K562 (cell line): ENCODE data around the gene IP6K3. TPM values are rescaled to one million over a fixed set of nuclear protein-coding genes. Genes with fewer than 3 reads are reported as not detected.

Experiments
- ATAC-seq: fragments of 200-7000 bp; cut with Tn5 transposase; 3 replicates; pipeline ENCODE4 v1.9.1; 2020; ENCODE audit warnings: moderate library complexity
- BruUV-seq: library from RNA; stranded (reverse); fragments of 400-500 nt; replicated peaks from 2 replicates; lab custom pipeline; 2021; lab: Mats Ljungman, UMichigan
- CTCF ChIA-PET: fragments of 300-600 bp; formaldehyde crosslinking; extraction: SDS; loops from one replicate; lab custom pipeline; 2021; ENCODE audit warnings: low intra/inter-chr PET ratio; lab: Yijun Ruan, JAX
- POLR2A ChIA-PET: fragments of 300-600, 350-650 bp; sonication (Branson Sonifier 250); formaldehyde crosslinking; extraction: SDS; loops from one replicate; lab custom pipeline; 2021; ENCODE audit warnings: antibody characterized with exemption, inconsistent platforms; lab: Yijun Ruan, JAX
- DNase-seq, 4 experiments: peaks; one replicate each; pipeline versions ENCODE4 v3.0.0 to v3.0.0-alpha.2; 2011 to 2018; ENCODE audit warnings: low spot score in 3 of 4, mixed read lengths in 3 of 4; ENCODE audit errors: extremely low read depth in 1 of 4
- FAIRE-seq: peaks from 2 replicates; lab custom pipeline; 2011; peaks lifted over from hg19 to GRCh38; lab: Jason Lieb, UNC
- H2AFZ ChIP-seq: 2 replicates; pipeline ENCODE4 v1.6.0; 2011; ENCODE audit warnings: low read depth, low read length, control low read depth, inconsistent platforms
- H3K27ac ChIP-seq: fragments of 200-600 bp; 3 replicates; pipeline ENCODE4 v1.8.0; 2011; ENCODE audit warnings: low read depth, mild to moderate bottlenecking, control low read depth, inconsistent platforms, low read length, moderate library complexity, mixed read lengths; ENCODE audit errors: extremely low read depth
- H3K27me3 ChIP-seq, 2 experiments: fragments of 300-600 bp in 1 of 2; 2 replicates in 1 of 2; 3 replicates in 1 of 2; pipeline versions ENCODE4 v1.6.0 to v1.8.0; 2011; ENCODE audit warnings: inconsistent platforms in 2 of 2, low read length in 2 of 2, mild to moderate bottlenecking in 1 of 2, mixed read lengths in 1 of 2, moderate library complexity in 1 of 2; ENCODE audit not compliant: control insufficient read depth in 2 of 2, insufficient read depth in 2 of 2
- H3K36me3 ChIP-seq: fragments of 300-600 bp; 3 replicates; pipeline ENCODE4 v1.8.0; 2011; ENCODE audit warnings: mild to moderate bottlenecking, low read length, inconsistent platforms; ENCODE audit not compliant: control insufficient read depth, insufficient read depth
- H3K4me1 ChIP-seq, 2 experiments: fragments of 200-600 bp in 1 of 2; replicated peaks in 1 of 2; 2 replicates in 1 of 2; 3 replicates in 1 of 2; pipeline versions ENCODE4 v1.5.1 to v1.8.0; 2011; ENCODE audit warnings: inconsistent platforms in 2 of 2, low read length in 2 of 2, mild to moderate bottlenecking in 1 of 2, mixed read lengths in 1 of 2, moderate library complexity in 1 of 2; ENCODE audit not compliant: control insufficient read depth in 2 of 2, insufficient read depth in 2 of 2
- H3K4me2 ChIP-seq: 2 replicates; pipeline ENCODE4 v1.6.1; 2011; ENCODE audit warnings: low read length, control low read depth, inconsistent platforms, mixed read lengths; ENCODE audit not compliant: insufficient read depth
- H3K4me3 ChIP-seq: fragments of 200-600 bp; sonication (generic), shearing (Covaris generic); 2 replicates; pipeline ENCODE4 v1.5.1; 2016; ENCODE audit warnings: control low read depth, inconsistent platforms
- H3K79me2 ChIP-seq: fragments of 200-600 bp; 3 replicates; pipeline ENCODE4 v1.8.0; 2011; ENCODE audit warnings: low read length, inconsistent platforms; ENCODE audit not compliant: control insufficient read depth, insufficient read depth
- H3K9ac ChIP-seq, 2 experiments: 2 replicates each; pipeline versions ENCODE4 v1.6.0 to v1.6.1; 2011; ENCODE audit warnings: low read depth in 2 of 2, low read length in 2 of 2, control low read depth in 1 of 2, inconsistent platforms in 1 of 2, mild to moderate bottlenecking in 1 of 2, mixed read lengths in 1 of 2; ENCODE audit not compliant: insufficient read depth in 1 of 2
- H3K9me1 ChIP-seq: one replicate; pipeline ENCODE4 v1.6.0; 2011; ENCODE audit warnings: inconsistent platforms, mild to moderate bottlenecking, low read length, moderate library complexity; ENCODE audit not compliant: control insufficient read depth, insufficient read depth
- H3K9me3 ChIP-seq: replicated peaks from 2 replicates; pipeline ENCODE4 v1.5.1; 2011; ENCODE audit warnings: low read depth, low read length, inconsistent platforms; ENCODE audit not compliant: control insufficient read depth, insufficient read depth
- H4K20me1 ChIP-seq: replicated peaks from 2 replicates; pipeline ENCODE4 v1.6.1; 2011; ENCODE audit warnings: low read length, inconsistent platforms, mixed read lengths; ENCODE audit not compliant: control insufficient read depth, insufficient read depth
- ETS2 ChIP-seq: IDR thresholded peaks from 2 replicates; pipeline ENCODE4 v1.6.1; 2016; ENCODE audit warnings: borderline replicate concordance, missing genetic modification characterization, mild to moderate bottlenecking, moderate library complexity, missing compliant biosample characterization; ENCODE audit not compliant: poor library complexity, severe bottlenecking
- GATAD2A ChIP-seq: fragments of 450-650 bp; IDR thresholded peaks from 2 replicates; pipeline ENCODE4 v1.6.1; 2017
- NR1H2 ChIP-seq: sonication (generic); formaldehyde crosslinking; IDR thresholded peaks from 2 replicates; pipeline ENCODE4 v1.4.0; 2020; ENCODE audit warnings: mild to moderate bottlenecking, missing genetic modification reagents
- RFX1 ChIP-seq: fragments of 450-650 bp; IDR thresholded peaks from 2 replicates; pipeline ENCODE4 v1.6.1; 2016; ENCODE audit warnings: mild to moderate bottlenecking, moderate library complexity
- TARDBP ChIP-seq: fragments of 450-650 bp; IDR thresholded peaks from 2 replicates; pipeline ENCODE4 v1.6.1; 2016
- TEAD1 ChIP-seq, 2 experiments: fragments of 450-650 bp in 1 of 2; sonication (generic) in 1 of 2; formaldehyde crosslinking; IDR thresholded peaks; 2 replicates each; pipeline versions ENCODE4 v1.4.0 to v1.8.0; 2020 to 2022; ENCODE audit warnings: mild to moderate bottlenecking in 2 of 2, missing genetic modification reagents in 1 of 2
- USF2 ChIP-seq: sonication (generic); formaldehyde crosslinking; IDR thresholded peaks from 2 replicates; pipeline ENCODE4 v1.5.0; 2020; ENCODE audit warnings: missing genetic modification reagents
- ZNF445 ChIP-seq: fragments of 250-450 bp; sonication (Bioruptor Pico); IDR thresholded peaks from 2 replicates; pipeline ENCODE4 v1.4.0; 2020; ENCODE audit warnings: low read depth, mild to moderate bottlenecking, moderate library complexity
- ZNF77 ChIP-seq: fragments of 250-450 bp; sonication (Bioruptor Pico); IDR thresholded peaks from 2 replicates; pipeline ENCODE4 v1.5.0; 2020
- ZSCAN32 ChIP-seq: fragments of 450-650 bp; formaldehyde crosslinking; IDR thresholded peaks from 2 replicates; pipeline ENCODE4 v1.4.0; 2020; ENCODE audit warnings: mild to moderate bottlenecking, moderate library complexity
- WGBS: fragments of 100-300 bp; shearing (Covaris generic); methylation state at CpG from one replicate; pipeline ENCODE4 v1.1.6; 2016; ENCODE audit warnings: low coverage, mixed read lengths; ENCODE audit not compliant: insufficient coverage; ENCODE audit errors: missing lambda C conversion rate; 5-methylcytosine and 5-hydroxymethylcytosine counted together
- in situ Hi-C: fragments of 300-500 bp; cut with MboI; formaldehyde crosslinking; loops from 4 replicates; pipeline ENCODE4 v1.15.0; 2018; ENCODE audit warnings: inconsistent platforms, mixed read lengths
- intact Hi-C: fragments of 100-400 bp; cut with micrococcal nuclease; formaldehyde crosslinking; loops from 2 replicates; pipeline ENCODE4 v1.14.2; 2022
- polyA plus RNA-seq, 8 experiments: library from polyadenylated mRNA; depleted of rRNA in 4 of 8; stranded (reverse) in 5 of 8; unstranded in 3 of 8; fragments of >200 nt; fragmentation: Nextera tagmentation in 2 of 8; fragmentation: Illumina TruSeq in 1 of 8; extraction: Ambion mirVana in 2 of 8; extraction: Trizol in 1 of 8; gene quantifications; 2 replicates each; pipeline versions ENCODE4 v1.2.1 to v1.2.3, GENCODE V29; 2011 to 2014; ENCODE audit warnings: inconsistent platforms in 1 of 8, missing spikeins in 1 of 8
- total RNA-seq, 7 experiments: library from RNA; depleted of rRNA in 6 of 7; stranded (reverse); fragments of >200 nt in 6 of 7; fragmentation: Illumina TruSeq in 2 of 7; extraction: Trizol in 2 of 7; gene quantifications; 2 replicates each; pipeline versions ENCODE4 v1.2.1 to v1.2.3, GENCODE V29; 2011 to 2021; ENCODE audit warnings: low replicate concordance in 1 of 7
- TF ChIP-seq, protein P1 (sequence below): fragments of 250-450 bp; sonication (Bioruptor Pico); IDR thresholded peaks from 2 replicates; pipeline ENCODE4 v1.5.0; 2020; ENCODE audit warnings: mild to moderate bottlenecking, borderline replicate concordance
- TF ChIP-seq, protein P2 (sequence below): fragments of 450-650 bp; IDR thresholded peaks from 2 replicates; pipeline ENCODE4 v1.7.1; 2018; ENCODE audit warnings: mild to moderate bottlenecking, low read depth; ENCODE audit not compliant: partially characterized antibody
- TF ChIP-seq, protein P3 (sequence below), 3 experiments: IDR thresholded peaks in 2 of 3; conservative IDR thresholded peaks in 1 of 3; 2 replicates each; pipeline ENCODE4 v1.5.1; 2011 to 2012; ENCODE audit warnings: low read length in 3 of 3, mild to moderate bottlenecking in 3 of 3, control low read depth in 2 of 3, improper control_type of control experiment in 1 of 3, inconsistent platforms in 1 of 3, low read depth in 1 of 3, mixed read lengths in 1 of 3, moderate library complexity in 1 of 3; ENCODE audit not compliant: insufficient read depth in 2 of 3
- TF ChIP-seq, protein P4 (sequence below): IDR thresholded peaks from 3 replicates; pipeline ENCODE4 v1.6.1; 2011; ENCODE audit warnings: borderline replicate concordance, mild to moderate bottlenecking; ENCODE audit not compliant: insufficient read length, insufficient read depth

IP6K3 gene
- total and polyA plus RNA-seq, 9 of the 15 experiments (the other 6 are each of a cell fraction or from before 2014, with no cell fraction given) = not detected

- POLR2A ChIA-PET = no interaction called here
- in situ Hi-C loops = no loop called here
- no peak overlapping the region for H3K4me2 ChIP-seq
- H3K27me3 ChIP-seq = peaks cover 37 to 74% of the 10 kb centered on the region in 2 experiments
- no peaks in the 10 kb centered on the region for H3K9me3 ChIP-seq
- 0 out of 4 replicates have a peak overlapping the region, but pooled peaks of 1 of the 2 experiments have one; percentile 39 for H3K9ac ChIP-seq
- no peak overlapping the region for H2AFZ ChIP-seq
- H3K4me3 ChIP-seq = no peak overlapping the region
- FAIRE-seq (no peak), ATAC-seq (no peak), DNase-seq (no peak)
- H3K27ac ChIP-seq = no peak overlapping the region
- CTCF ChIA-PET = no interaction called here
- H3K9me1 ChIP-seq = peaks cover 3% of the 10 kb centered on the region
- intact Hi-C loops = no loop called here
- no peaks in the 10 kb centered on the region for H3K79me2 ChIP-seq
- 1% methylated on average over 11 of the region's 11 CpGs for WGBS
- H3K36me3 ChIP-seq = no peaks in the 10 kb centered on the region
- no TSS peak for BruUV-seq
- H3K4me1 ChIP-seq = peaks cover 0 to 10% of the 10 kb centered on the region in 2 experiments; a peak in 2 of 5 replicates
- H4K20me1 ChIP-seq = no peaks in the 10 kb centered on the region; the same call in 1 of the 2 replicates
- no peak for TF ChIP-seq ZSCAN32 (CRISPR knock-in tag)
- TF ChIP-seq ETS2 (tag) = no peak
- TF ChIP-seq, protein P1, sequence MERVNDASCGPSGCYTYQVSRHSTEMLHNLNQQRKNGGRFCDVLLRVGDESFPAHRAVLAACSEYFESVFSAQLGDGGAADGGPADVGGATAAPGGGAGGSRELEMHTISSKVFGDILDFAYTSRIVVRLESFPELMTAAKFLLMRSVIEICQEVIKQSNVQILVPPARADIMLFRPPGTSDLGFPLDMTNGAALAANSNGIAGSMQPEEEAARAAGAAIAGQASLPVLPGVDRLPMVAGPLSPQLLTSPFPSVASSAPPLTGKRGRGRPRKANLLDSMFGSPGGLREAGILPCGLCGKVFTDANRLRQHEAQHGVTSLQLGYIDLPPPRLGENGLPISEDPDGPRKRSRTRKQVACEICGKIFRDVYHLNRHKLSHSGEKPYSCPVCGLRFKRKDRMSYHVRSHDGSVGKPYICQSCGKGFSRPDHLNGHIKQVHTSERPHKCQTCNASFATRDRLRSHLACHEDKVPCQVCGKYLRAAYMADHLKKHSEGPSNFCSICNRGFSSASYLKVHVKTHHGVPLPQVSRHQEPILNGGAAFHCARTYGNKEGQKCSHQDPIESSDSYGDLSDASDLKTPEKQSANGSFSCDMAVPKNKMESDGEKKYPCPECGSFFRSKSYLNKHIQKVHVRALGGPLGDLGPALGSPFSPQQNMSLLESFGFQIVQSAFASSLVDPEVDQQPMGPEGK = no peak
- TF ChIP-seq GATAD2A = no peak
- TF ChIP-seq, protein P2, sequence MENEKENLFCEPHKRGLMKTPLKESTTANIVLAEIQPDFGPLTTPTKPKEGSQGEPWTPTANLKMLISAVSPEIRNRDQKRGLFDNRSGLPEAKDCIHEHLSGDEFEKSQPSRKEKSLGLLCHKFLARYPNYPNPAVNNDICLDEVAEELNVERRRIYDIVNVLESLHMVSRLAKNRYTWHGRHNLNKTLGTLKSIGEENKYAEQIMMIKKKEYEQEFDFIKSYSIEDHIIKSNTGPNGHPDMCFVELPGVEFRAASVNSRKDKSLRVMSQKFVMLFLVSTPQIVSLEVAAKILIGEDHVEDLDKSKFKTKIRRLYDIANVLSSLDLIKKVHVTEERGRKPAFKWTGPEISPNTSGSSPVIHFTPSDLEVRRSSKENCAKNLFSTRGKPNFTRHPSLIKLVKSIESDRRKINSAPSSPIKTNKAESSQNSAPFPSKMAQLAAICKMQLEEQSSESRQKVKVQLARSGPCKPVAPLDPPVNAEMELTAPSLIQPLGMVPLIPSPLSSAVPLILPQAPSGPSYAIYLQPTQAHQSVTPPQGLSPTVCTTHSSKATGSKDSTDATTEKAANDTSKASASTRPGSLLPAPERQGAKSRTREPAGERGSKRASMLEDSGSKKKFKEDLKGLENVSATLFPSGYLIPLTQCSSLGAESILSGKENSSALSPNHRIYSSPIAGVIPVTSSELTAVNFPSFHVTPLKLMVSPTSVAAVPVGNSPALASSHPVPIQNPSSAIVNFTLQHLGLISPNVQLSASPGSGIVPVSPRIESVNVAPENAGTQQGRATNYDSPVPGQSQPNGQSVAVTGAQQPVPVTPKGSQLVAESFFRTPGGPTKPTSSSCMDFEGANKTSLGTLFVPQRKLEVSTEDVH = no peak
- TF ChIP-seq, protein P3, sequence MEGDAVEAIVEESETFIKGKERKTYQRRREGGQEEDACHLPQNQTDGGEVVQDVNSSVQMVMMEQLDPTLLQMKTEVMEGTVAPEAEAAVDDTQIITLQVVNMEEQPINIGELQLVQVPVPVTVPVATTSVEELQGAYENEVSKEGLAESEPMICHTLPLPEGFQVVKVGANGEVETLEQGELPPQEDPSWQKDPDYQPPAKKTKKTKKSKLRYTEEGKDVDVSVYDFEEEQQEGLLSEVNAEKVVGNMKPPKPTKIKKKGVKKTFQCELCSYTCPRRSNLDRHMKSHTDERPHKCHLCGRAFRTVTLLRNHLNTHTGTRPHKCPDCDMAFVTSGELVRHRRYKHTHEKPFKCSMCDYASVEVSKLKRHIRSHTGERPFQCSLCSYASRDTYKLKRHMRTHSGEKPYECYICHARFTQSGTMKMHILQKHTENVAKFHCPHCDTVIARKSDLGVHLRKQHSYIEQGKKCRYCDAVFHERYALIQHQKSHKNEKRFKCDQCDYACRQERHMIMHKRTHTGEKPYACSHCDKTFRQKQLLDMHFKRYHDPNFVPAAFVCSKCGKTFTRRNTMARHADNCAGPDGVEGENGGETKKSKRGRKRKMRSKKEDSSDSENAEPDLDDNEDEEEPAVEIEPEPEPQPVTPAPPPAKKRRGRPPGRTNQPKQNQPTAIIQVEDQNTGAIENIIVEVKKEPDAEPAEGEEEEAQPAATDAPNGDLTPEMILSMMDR (IDR thresholded peaks at IDR 0.05 in 2 of 3, conservative IDR thresholded peaks at IDR 0.05 in 1 of 3; ENCODE audit: insufficient read depth in 2 of 3, low read depth in 1 of 3, low read length in 3 of 3) = no peak
- no peak for TF ChIP-seq TARDBP
- TF ChIP-seq ZNF445 (CRISPR knock-in tag) = no peak
- no peak for TF ChIP-seq ZNF77 (CRISPR knock-in tag)
- no peak for TF ChIP-seq NR1H2
- TF ChIP-seq RFX1 = no peak
- TF ChIP-seq TEAD1 (CRISPR knock-in tag; IDR thresholded peaks at IDR 0.05) = no peak
- no peak for TF ChIP-seq USF2 (CRISPR knock-in tag)
- TF ChIP-seq, protein P4, sequence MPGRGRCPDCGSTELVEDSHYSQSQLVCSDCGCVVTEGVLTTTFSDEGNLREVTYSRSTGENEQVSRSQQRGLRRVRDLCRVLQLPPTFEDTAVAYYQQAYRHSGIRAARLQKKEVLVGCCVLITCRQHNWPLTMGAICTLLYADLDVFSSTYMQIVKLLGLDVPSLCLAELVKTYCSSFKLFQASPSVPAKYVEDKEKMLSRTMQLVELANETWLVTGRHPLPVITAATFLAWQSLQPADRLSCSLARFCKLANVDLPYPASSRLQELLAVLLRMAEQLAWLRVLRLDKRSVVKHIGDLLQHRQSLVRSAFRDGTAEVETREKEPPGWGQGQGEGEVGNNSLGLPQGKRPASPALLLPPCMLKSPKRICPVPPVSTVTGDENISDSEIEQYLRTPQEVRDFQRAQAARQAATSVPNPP = no peak
Measured at GRCh38 chr6:33754222-33754621, 7.5 kb upstream of the IP6K3 start.
